Prostate gland (tissue), 2 donors: ENCODE measurements around the gene RAB3IL1. TPM values are rescaled to one million over a fixed set of nuclear protein-coding genes. Genes with fewer than 3 reads are reported as not detected.

ENCODE experiments used
- DNase-seq: peaks from one replicate; pipeline ENCODE4 v3.0.0-alpha.2; 2019; ENCODE audit warnings: low spot score
- H3K27ac ChIP-seq, 2 donors: fragments of 200-600 bp; sonication (generic); 2 replicates each; pipeline ENCODE4 v1.5.1; 2017 to 2019
- H3K27me3 ChIP-seq: fragments of 200-600 bp; sonication (generic); replicated peaks from 2 replicates; pipeline ENCODE4 v1.5.1; 2019; ENCODE audit not compliant: insufficient read depth
- H3K36me3 ChIP-seq, 2 donors: fragments of 200-600 bp; sonication (generic); 1 replicate in 1 of 2; 2 replicates in 1 of 2; pipeline versions ENCODE4 v1.5.1 to v1.8.1; 2017 to 2019
- H3K4me1 ChIP-seq: fragments of 200-600 bp; sonication (generic); replicated peaks from 2 replicates; pipeline ENCODE4 v1.5.1; 2019
- H3K4me3 ChIP-seq, 2 donors: fragments of 200-600 bp; sonication (generic); 2 replicates each; pipeline ENCODE4 v1.5.1; 2017 to 2019
- H3K9me3 ChIP-seq: fragments of 200-600 bp; sonication (generic); 2 replicates; pipeline ENCODE4 v1.5.1; 2017
- POLR2A ChIP-seq: fragments of 450-650 bp; IDR thresholded peaks from one replicate; pipeline ENCODE4 v1.6.1; 2016; ENCODE audit warnings: antibody characterized with exemption, mild to moderate bottlenecking
- POLR2AphosphoS5 ChIP-seq: sonication (generic); formaldehyde crosslinking; IDR thresholded peaks from one replicate; pipeline ENCODE4 v1.6.1; 2017; ENCODE audit warnings: antibody characterized with exemption
- WGBS: methylation state at CpG from one replicate; pipeline ENCODE4 v1.1.5; 2018; 5-methylcytosine and 5-hydroxymethylcytosine counted together
- intact Hi-C: fragments of 100-400 bp; cut with DNase I; formaldehyde crosslinking; loops from one replicate; pipeline ENCODE4 v1.14.2; 2022
- total RNA-seq, 2 donors: library from RNA; depleted of rRNA; stranded (reverse); fragments of >200 nt; gene quantifications; one replicate each; pipeline ENCODE4 v1.1.0, GENCODE V29; 2016
- TF ChIP-seq, protein P1 (sequence below), 4 experiments: fragments of 200-600 bp in 2 of 4; fragments of 450-650 bp in 2 of 4; sonication (generic) in 2 of 4; IDR thresholded peaks; 1 replicate in 3 of 4; 2 replicates in 1 of 4; pipeline ENCODE4 v1.5.1; 2016 to 2019; ENCODE audit warnings: antibody characterized with exemption in 4 of 4, mild to moderate bottlenecking in 2 of 4, moderate library complexity in 2 of 4

Gene RAB3IL1
- total RNA-seq, 2 donors from 2014 or later = 3.5 to 53.0 TPM

DNA sequence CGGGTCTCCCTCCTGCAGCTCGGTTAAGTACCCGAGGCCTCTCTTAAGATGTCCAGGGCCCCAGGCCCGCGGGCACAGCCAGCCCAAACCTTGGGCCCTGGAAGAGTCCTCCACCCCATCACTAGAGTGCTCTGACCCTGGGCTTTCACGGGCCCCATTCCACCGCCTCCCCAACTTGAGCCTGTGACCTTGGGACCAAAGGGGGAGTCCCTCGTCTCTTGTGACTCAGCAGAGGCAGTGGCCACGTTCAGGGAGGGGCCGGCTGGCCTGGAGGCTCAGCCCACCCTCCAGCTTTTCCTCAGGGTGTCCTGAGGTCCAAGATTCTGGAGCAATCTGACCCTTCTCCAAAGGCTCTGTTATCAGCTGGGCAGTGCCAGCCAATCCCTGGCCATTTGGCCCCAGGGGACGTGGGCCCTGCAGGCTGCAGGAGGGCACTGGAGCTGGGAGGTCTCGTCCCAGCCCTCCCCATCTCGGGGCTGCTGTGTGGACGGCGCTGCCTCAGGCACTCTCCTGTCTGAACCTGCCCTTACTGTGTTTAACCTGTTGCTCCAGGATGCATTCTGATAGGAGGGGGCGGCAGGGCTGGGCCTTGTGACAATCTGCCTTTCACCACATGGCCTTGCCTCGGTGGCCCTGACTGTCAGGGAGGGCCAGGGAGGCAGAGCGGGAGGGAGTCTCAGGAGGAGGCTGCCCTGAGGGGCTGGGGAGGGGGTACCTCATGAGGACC is 51.0 kb downstream of the RAB3IL1 start:
- no peak for DNase-seq
- H3K9me3 ChIP-seq = no peaks in the 10 kb centered on the region
- H3K27me3 ChIP-seq = no peaks in the 10 kb centered on the region
- no peaks in the 10 kb centered on the region for H3K4me1 ChIP-seq
- WGBS = 60% methylated on average over 18 of the region's 18 CpGs
- H3K4me3 ChIP-seq = no peak overlapping the region
- no peak overlapping the region for H3K27ac ChIP-seq
- no peak for TF ChIP-seq POLR2A
- TF ChIP-seq POLR2AphosphoS5 = no peak
- TF ChIP-seq, protein P1, sequence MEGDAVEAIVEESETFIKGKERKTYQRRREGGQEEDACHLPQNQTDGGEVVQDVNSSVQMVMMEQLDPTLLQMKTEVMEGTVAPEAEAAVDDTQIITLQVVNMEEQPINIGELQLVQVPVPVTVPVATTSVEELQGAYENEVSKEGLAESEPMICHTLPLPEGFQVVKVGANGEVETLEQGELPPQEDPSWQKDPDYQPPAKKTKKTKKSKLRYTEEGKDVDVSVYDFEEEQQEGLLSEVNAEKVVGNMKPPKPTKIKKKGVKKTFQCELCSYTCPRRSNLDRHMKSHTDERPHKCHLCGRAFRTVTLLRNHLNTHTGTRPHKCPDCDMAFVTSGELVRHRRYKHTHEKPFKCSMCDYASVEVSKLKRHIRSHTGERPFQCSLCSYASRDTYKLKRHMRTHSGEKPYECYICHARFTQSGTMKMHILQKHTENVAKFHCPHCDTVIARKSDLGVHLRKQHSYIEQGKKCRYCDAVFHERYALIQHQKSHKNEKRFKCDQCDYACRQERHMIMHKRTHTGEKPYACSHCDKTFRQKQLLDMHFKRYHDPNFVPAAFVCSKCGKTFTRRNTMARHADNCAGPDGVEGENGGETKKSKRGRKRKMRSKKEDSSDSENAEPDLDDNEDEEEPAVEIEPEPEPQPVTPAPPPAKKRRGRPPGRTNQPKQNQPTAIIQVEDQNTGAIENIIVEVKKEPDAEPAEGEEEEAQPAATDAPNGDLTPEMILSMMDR (IDR thresholded peaks at IDR 0.05) = no peak
- intact Hi-C loops = no loop called here
- no peaks in the 10 kb centered on the region for H3K36me3 ChIP-seq

DNA sequence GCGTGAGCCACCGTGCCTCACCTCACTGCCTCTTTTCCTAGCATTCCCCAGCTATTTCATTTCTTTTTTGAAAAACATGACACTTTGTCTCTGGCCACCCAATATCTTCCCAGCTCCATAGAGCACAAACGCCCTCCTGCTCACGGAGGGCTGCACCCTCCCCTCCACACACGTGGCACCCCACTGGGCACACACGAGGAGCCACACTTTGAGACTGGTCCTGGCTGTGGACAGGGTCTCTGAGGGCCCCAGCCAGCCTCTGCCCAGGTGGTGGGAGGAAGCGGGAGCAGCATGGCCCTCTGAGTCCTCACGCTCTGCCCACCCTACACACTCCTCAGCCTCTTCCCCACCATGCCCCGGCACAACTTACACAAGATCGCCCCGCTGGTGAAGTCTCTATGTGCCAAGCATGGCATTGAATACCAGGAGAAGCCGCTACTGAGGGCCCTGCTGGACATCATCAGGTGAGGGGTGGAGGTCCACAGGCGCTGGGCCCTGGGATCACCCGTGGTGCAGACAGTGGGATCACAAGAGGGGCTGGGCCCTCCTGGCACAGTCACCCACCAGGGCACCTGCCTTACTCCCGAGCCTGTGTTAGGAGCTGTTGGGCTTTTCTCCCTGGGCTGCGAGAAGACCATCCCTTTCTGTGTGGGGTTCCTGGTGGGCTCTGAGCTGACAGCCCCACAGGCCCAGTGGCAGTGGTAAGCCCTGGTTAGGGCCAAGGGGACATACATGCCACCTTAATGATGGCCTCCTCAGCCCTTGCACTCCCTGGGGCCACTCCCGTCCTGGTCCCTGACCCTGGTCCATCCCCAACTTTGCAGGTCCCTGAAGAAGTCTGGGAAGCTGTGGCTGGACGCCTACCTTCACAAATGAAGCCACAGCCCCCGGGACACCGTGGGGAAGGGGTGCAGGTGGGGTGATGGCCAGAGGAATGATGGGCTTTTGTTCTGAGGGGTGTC is 52.3 kb downstream of the RAB3IL1 start:
- Histone ChIP-seq H3K27me3 (no peaks in the 10 kb centered on the region), H3K9me3 (no peaks in the 10 kb centered on the region), H3K4me1 (no peaks in the 10 kb centered on the region), H3K27ac (no peak overlapping the region), H3K4me3 (no peak overlapping the region), H3K36me3 (no peaks in the 10 kb centered on the region)
- no peak for TF ChIP-seq POLR2AphosphoS5
- TF ChIP-seq POLR2A = no peak
- TF ChIP-seq, protein P1 (IDR thresholded peaks at IDR 0.05) = no peak
- 93% methylated on average over 19 of the region's 20 CpGs for WGBS
- no peak for DNase-seq
- intact Hi-C loops = no loop called here

DNA sequence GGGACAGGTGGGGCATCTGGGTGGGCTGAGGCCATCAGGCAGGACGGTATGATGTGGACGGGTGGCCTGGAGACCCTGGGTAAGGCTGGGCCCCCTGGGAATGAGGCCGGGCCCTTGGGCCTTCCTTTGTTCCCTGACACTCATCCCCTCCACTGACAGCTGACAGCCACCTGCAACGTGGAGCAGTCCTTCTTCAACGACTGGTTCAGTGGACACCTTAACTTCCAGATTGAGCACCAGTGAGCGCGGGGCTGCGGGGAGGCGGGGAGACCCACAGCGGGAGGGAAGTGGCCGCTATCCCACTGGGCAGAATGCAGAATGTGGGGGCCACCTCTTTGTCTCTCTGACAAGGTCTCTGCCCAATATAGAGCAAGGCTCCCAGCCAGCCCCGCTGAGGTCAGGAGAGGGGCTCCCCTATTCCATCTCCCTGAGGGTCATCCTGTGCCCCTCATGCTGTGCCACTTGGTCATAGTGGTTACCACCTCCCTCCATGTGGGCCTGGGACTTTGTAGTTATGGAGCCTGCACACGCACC is 53.8 kb downstream of the RAB3IL1 start:
- Histone ChIP-seq H3K9me3 (no peaks in the 10 kb centered on the region), H3K4me3 (no peak overlapping the region), H3K27ac (no peak overlapping the region), H3K36me3 (no peaks in the 10 kb centered on the region), H3K4me1 (no peaks in the 10 kb centered on the region), H3K27me3 (no peaks in the 10 kb centered on the region)
- intact Hi-C loops = no loop called here
- WGBS = 90% methylated on average over 13 of the region's 13 CpGs
- no peak for DNase-seq
- TF ChIP-seq POLR2AphosphoS5 = no peak
- no peak for TF ChIP-seq POLR2A
- TF ChIP-seq, protein P1 (IDR thresholded peaks at IDR 0.05) = no peak

DNA sequence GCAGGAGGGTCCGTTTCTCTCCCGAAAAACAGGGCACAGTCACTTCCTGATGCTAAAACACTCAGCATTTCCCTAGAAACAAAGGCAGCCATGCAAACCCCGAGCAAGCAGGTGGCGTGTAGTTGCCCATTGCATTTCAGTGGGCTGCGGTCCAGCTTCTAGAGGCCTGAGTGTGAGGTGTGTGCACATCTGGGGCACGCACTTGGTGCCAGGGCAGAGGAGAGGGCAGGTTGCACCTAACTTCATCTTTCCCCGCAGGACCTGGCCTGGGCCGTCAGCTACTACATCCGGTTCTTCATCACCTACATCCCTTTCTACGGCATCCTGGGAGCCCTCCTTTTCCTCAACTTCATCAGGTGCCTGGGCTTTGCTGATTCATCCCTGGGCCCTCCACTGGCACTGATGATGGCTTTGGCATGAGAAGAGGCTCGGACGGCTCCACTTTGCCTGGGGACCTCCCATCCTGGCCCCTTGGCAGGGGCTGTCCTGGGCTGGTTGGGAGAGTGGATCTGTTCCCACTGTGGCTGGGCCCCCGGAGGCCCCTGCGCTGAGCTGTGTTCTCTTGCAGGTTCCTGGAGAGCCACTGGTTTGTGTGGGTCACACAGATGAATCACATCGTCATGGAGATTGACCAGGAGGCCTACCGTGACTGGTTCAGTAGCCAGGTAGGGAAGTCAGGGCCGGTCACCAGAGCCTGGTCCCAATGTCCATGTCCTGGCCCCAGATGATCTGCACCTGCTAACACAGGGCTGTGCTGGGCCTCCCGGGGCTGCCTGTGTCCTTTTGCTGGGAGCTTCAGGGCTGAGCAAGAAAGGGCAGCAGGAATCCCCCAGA is 54.4 kb downstream of the RAB3IL1 start:
- intact Hi-C loops = no loop called here
- H3K4me1 ChIP-seq = no peaks in the 10 kb centered on the region
- no peaks in the 10 kb centered on the region for H3K27me3 ChIP-seq
- TF ChIP-seq POLR2AphosphoS5 (no peak), POLR2A (no peak)
- TF ChIP-seq, protein P1 (IDR thresholded peaks at IDR 0.05) = no peak
- no peak overlapping the region for H3K4me3 ChIP-seq
- no peaks in the 10 kb centered on the region for H3K9me3 ChIP-seq
- H3K27ac ChIP-seq = no peak overlapping the region
- no peaks in the 10 kb centered on the region for H3K36me3 ChIP-seq
- no peak for DNase-seq
- WGBS = 93% methylated on average over 18 of the region's 18 CpGs
